CD4-positive, alpha-beta T cell (primary cell): Measurements from ENCODE around the gene CARS2. TPM values are rescaled to one million over a fixed set of nuclear protein-coding genes. Genes with fewer than 3 reads are reported as not detected.

Experiments used
- ATAC-seq: fragments of 200-7000 bp; cut with Tn5 transposase; one replicate; pipeline ENCODE4 v1.10.0; 2022; ENCODE audit warnings: mild to moderate bottlenecking; ENCODE audit not compliant: poor library complexity
- CTCF ChIA-PET: fragments of 350-600 bp; sonication (Branson Sonifier 250); formaldehyde crosslinking; loops from one replicate; lab custom pipeline; 2021; ENCODE audit warnings: antibody characterized with exemption, inconsistent platforms; lab: Charles Lee
- POLR2A ChIA-PET: fragments of 350-600 bp; sonication (Branson Sonifier 250); formaldehyde crosslinking; loops from one replicate; lab custom pipeline; 2021; ENCODE audit warnings: antibody characterized with exemption, inconsistent platforms; lab: Charles Lee
- DNase-seq, 14 experiments: peaks; one replicate each; pipeline ENCODE4 v3.0.0-alpha.2; 2013 to 2020; ENCODE audit warnings: mixed read lengths in 2 of 14
- H3K27ac ChIP-seq, 2 donors: one replicate each; pipeline versions ENCODE4 v1.5.1 to v1.7.0; 2013; ENCODE audit warnings: low read length in 2 of 2, low read depth in 1 of 2, mild to moderate bottlenecking in 1 of 2
- H3K27me3 ChIP-seq, 2 experiments: 1 replicate in 1 of 2; 2 replicates in 1 of 2; pipeline versions ENCODE4 v1.6.1 to v1.7.0; 2013; ENCODE audit warnings: low read length in 2 of 2, control low read depth in 1 of 2, mild to moderate bottlenecking in 1 of 2, moderate library complexity in 1 of 2; ENCODE audit not compliant: insufficient read depth in 2 of 2, control insufficient read depth in 1 of 2
- H3K36me3 ChIP-seq: one replicate; pipeline ENCODE4 v1.6.1; 2013; ENCODE audit warnings: low read length, control low read depth; ENCODE audit not compliant: insufficient read depth
- H3K4me1 ChIP-seq: one replicate; pipeline ENCODE4 v1.6.1; 2013; ENCODE audit warnings: low read length, control low read depth; ENCODE audit not compliant: insufficient read depth
- H3K4me3 ChIP-seq: one replicate; pipeline ENCODE4 v1.5.1; 2013; ENCODE audit warnings: mild to moderate bottlenecking, low read length, moderate library complexity
- H3K9me3 ChIP-seq, 2 experiments: 1 replicate in 1 of 2; 2 replicates in 1 of 2; pipeline versions ENCODE4 v1.6.1 to v1.7.0; 2013; ENCODE audit warnings: low read length in 2 of 2, mild to moderate bottlenecking in 2 of 2, control low read depth in 1 of 2, moderate library complexity in 1 of 2; ENCODE audit not compliant: control insufficient read depth in 1 of 2, insufficient read depth in 1 of 2
- H3K27ac Mint-ChIP-seq: one replicate; pipeline ENCODE4 v1.8.0; 2020; ENCODE audit warnings: mixed read lengths
- H3K27me3 Mint-ChIP-seq: one replicate; pipeline ENCODE4 v1.8.0; 2021; ENCODE audit warnings: mixed read lengths
- H3K36me3 Mint-ChIP-seq: one replicate; pipeline ENCODE4 v1.8.0; 2021; ENCODE audit warnings: low read depth, mixed read lengths
- H3K4me1 Mint-ChIP-seq: one replicate; pipeline ENCODE4 v1.8.0; 2021; ENCODE audit warnings: low read depth, mixed read lengths
- H3K4me3 Mint-ChIP-seq: one replicate; pipeline ENCODE4 v1.8.0; 2020; ENCODE audit warnings: mild to moderate bottlenecking, mixed read lengths
- H3K9me3 Mint-ChIP-seq: one replicate; pipeline ENCODE4 v1.8.0; 2020; ENCODE audit warnings: mixed read lengths
- CTCF ChIP-seq: fragments of 200-600 bp; IDR thresholded peaks from one replicate; pipeline ENCODE4 v1.8.0; 2022; ENCODE audit warnings: antibody characterized with exemption, mild to moderate bottlenecking
- intact Hi-C, 2 experiments: fragments of 100-400 bp; cut with DNase I in 1 of 2; cut with micrococcal nuclease in 1 of 2; formaldehyde crosslinking; loops; one replicate each; pipeline versions ENCODE4 v1.15.1 to v1.9.0; 2023 to 2025; cut with DNase I, micrococcal nuclease
- total RNA-seq, 174 experiments: library from RNA in 2 of 174; stranded (reverse) in 2 of 174; gene quantifications; one replicate each; pipeline ENCODE4 v1.2.3 and lab custom pipeline; 2021 to 2026

The CARS2 gene
- total RNA-seq, 2 experiments from 2014 or later, result 50.2 to 56.5 TPM

- Histone ChIP-seq H3K4me1 (peaks cover 36% of the 10 kb centered on the region), H3K9me3 (peaks cover 0 to 10% of the 10 kb centered on the region in 2 experiments), H3K36me3 (peaks cover 19% of the 10 kb centered on the region), H3K27ac (peak overlapping the region; percentile 64 to 89), H3K27me3 (no peaks in the 10 kb centered on the region), H3K4me3 (peak overlapping the region; percentile 98)
- POLR2A ChIA-PET, result interaction anchor here (0.6 to 2.5 kb wide), 31 partner anchors 8 to 938 kb away, joined by 3 to 55 read pairs (median 5); partner anchors contain the start of genes ANKRD10, CARS2, IRS2 and NAXD
- peak overlapping the region; percentile 98 for H3K4me3 Mint-ChIP-seq
- intact Hi-C loops, result loop anchor here (1.0 to 10.0 kb wide), 6 partner anchors 9 to 931 kb away; partner anchors contain the start of genes CARS2 (in 1 of the 2), IRS2 (in 1 of the 2) and NAXD (in 1 of the 2)
- peak; percentile 88 to 100 (median 94) for DNase-seq
- peak; percentile 57 for ATAC-seq
- no peaks in the 10 kb centered on the region for H3K9me3 Mint-ChIP-seq
- peaks cover 4% of the 10 kb centered on the region for H3K27me3 Mint-ChIP-seq
- CTCF ChIA-PET, result interaction anchor here (2.3 kb wide), 1 partner anchor 200 kb away, joined by 6 read pairs; the partner anchor contains the start of gene ANKRD10
- peaks cover 49% of the 10 kb centered on the region for H3K36me3 Mint-ChIP-seq
- peak overlapping the region; percentile 94 for H3K27ac Mint-ChIP-seq
- no peak for TF ChIP-seq CTCF
- H3K4me1 Mint-ChIP-seq, result peaks cover 41% of the 10 kb centered on the region
These were observed 9.7 kb upstream of the CARS2 start for GRCh38 chr13:110715395-110716246.

- Histone ChIP-seq H3K36me3 (peaks cover 12% of the 10 kb centered on the region), H3K27me3 (no peaks in the 10 kb centered on the region), H3K9me3 (peaks cover 0 to 10% of the 10 kb centered on the region in 2 experiments), H3K4me3 (peak overlapping the region; percentile 96), H3K27ac (peak overlapping the region; percentile 89), H3K4me1 (peaks cover 36% of the 10 kb centered on the region)
- Mint-ChIP-seq H3K4me1 (peaks cover 39% of the 10 kb centered on the region), H3K36me3 (peaks cover 42% of the 10 kb centered on the region), H3K27ac (peak overlapping the region; percentile 94), H3K4me3 (peak overlapping the region; percentile 98), H3K9me3 (no peaks in the 10 kb centered on the region), H3K27me3 (peaks cover 4% of the 10 kb centered on the region)
- ChIA-PET POLR2A (interaction anchor here (0.6 to 2.5 kb wide), 31 partner anchors 9 to 938 kb away, joined by 3 to 55 read pairs (median 5); partner anchors contain the start of genes ANKRD10, CARS2, IRS2 and NAXD), CTCF (interaction anchor here (0.6 to 2.3 kb wide), 2 partner anchors 200 to 1222 kb away, joined by 3 to 6 read pairs; partner anchors contain the start of gene ANKRD10)
- DNase-seq, result peak in 10 of 14 experiments; percentile 36 to 68 (median 45)
- TF ChIP-seq CTCF, result no peak
- intact Hi-C loops, result loop anchor here (1.0 to 10.0 kb wide), 6 partner anchors 9 to 930 kb away; partner anchors contain the start of genes CARS2 (in 1 of the 2), IRS2 (in 1 of the 2) and NAXD (in 1 of the 2)
- no peak for ATAC-seq
These were observed 9.0 kb upstream of the CARS2 start for GRCh38 chr13:110714797-110715394.
